Karpas-422 (cell line): ENCODE data around the gene TGOLN2. TPM values are rescaled to one million over a fixed set of nuclear protein-coding genes. Genes with fewer than 3 reads are reported as not detected.
"Not testable (repeated sequence)": the region's sequence is repeated elsewhere in the genome, so short reads cannot be mapped to it uniquely, and the experiment has no call there.

Source experiments
- DNase-seq: peaks from one replicate; pipeline ENCODE4 v3.0.0-alpha.2; 2015
- H2AFZ ChIP-seq: fragments of 200-600 bp; sonication (generic); 2 replicates; pipeline ENCODE4 v1.6.1; 2014; ENCODE audit warnings: antibody characterized with exemption, low read length, mixed read lengths
- H3K27ac ChIP-seq: fragments of 200-600 bp; sonication (generic); 2 replicates; pipeline ENCODE4 v1.5.1; 2014; ENCODE audit warnings: mild to moderate bottlenecking, low read length, moderate library complexity
- H3K27me3 ChIP-seq: fragments of 200-600 bp; sonication (generic); 2 replicates; pipeline ENCODE4 v1.6.1; 2014; ENCODE audit warnings: low read length, mixed read lengths
- H3K36me3 ChIP-seq: fragments of 200-600 bp; sonication (generic); 2 replicates; pipeline ENCODE4 v1.6.1; 2014; ENCODE audit warnings: low read length, mixed read lengths; ENCODE audit not compliant: insufficient read depth
- H3K4me1 ChIP-seq: fragments of 200-600 bp; sonication (generic); 2 replicates; pipeline ENCODE4 v1.6.1; 2014; ENCODE audit warnings: mild to moderate bottlenecking, low read length, mixed read lengths
- H3K4me2 ChIP-seq: fragments of 200-600 bp; sonication (generic); 2 replicates; pipeline ENCODE4 v1.6.1; 2014; ENCODE audit warnings: low read length, low read depth, mild to moderate bottlenecking; ENCODE audit not compliant: poor library complexity, severe bottlenecking
- H3K4me3 ChIP-seq: fragments of 200-600 bp; sonication (generic); 2 replicates; pipeline ENCODE4 v1.5.1; 2014; ENCODE audit warnings: mild to moderate bottlenecking, antibody characterized with exemption, low read length, mixed read lengths
- H3K79me2 ChIP-seq: fragments of 200-600 bp; sonication (generic); 2 replicates; pipeline ENCODE4 v1.6.1; 2014; ENCODE audit warnings: mild to moderate bottlenecking, low read length, mixed read lengths
- H3K9ac ChIP-seq: fragments of 200-600 bp; sonication (generic); 2 replicates; pipeline ENCODE4 v1.6.0; 2014; ENCODE audit warnings: low read length
- H3K9me2 ChIP-seq: fragments of 200-600 bp; sonication (generic), shearing (Covaris generic); replicated peaks from 2 replicates; pipeline ENCODE4 v1.6.0; 2014; ENCODE audit warnings: mild to moderate bottlenecking, low read length, moderate library complexity; ENCODE audit not compliant: insufficient read depth
- H3K9me3 ChIP-seq: fragments of 300-700, 200-600 bp; sonication (generic); 2 replicates; pipeline ENCODE4 v1.6.1; 2014; ENCODE audit warnings: low read length, mixed read lengths
- H4K20me1 ChIP-seq: fragments of 200-600 bp; sonication (generic); 2 replicates; pipeline ENCODE4 v1.6.1; 2014; ENCODE audit warnings: mild to moderate bottlenecking, antibody characterized with exemption, low read length, low read depth; ENCODE audit not compliant: insufficient read depth
- total RNA-seq: library from RNA; depleted of rRNA; stranded (reverse); fragments of >200 nt; shearing (Covaris generic); gene quantifications from 2 replicates; pipeline ENCODE4 v1.2.3, GENCODE V29; 2014; ENCODE audit warnings: low replicate concordance

The TGOLN2 gene
- total RNA-seq, 1 experiment from 2014 or later = 130 TPM

GRCh38 chr2:85329701-85330100 is 1.9 kb upstream of the TGOLN2 start:
- H3K9me3 ChIP-seq, H2AFZ ChIP-seq, DNase-seq, H3K9me2 ChIP-seq, H3K9ac ChIP-seq, H3K4me3 ChIP-seq, H3K27me3 ChIP-seq, H3K27ac ChIP-seq: not testable (repeated sequence)
- Histone ChIP-seq H3K4me1 (peaks cover 36% of the 10 kb centered on the region), H4K20me1 (peaks cover 25% of the 10 kb centered on the region), H3K36me3 (peaks cover 19% of the 10 kb centered on the region), H3K79me2 (peaks cover 30% of the 10 kb centered on the region), H3K4me2 (peak overlapping the region; percentile 97)

- Histone ChIP-seq H3K27me3 (no peaks in the 10 kb centered on the region), H3K79me2 (peaks cover 35% of the 10 kb centered on the region), H2AFZ (no peak overlapping the region), H3K9ac (peak overlapping the region; percentile 91), H3K27ac (no peak overlapping the region; the same call in 1 of the 2 replicates), H3K9me3 (no peaks in the 10 kb centered on the region), H3K36me3 (peaks cover 24% of the 10 kb centered on the region), H3K4me2 (peak overlapping the region; percentile 97), H3K4me3 (peak overlapping the region; percentile 87), H3K9me2 (no peaks in the 10 kb centered on the region), H3K4me1 (peaks cover 39% of the 10 kb centered on the region), H4K20me1 (peaks cover 30% of the 10 kb centered on the region)
- DNase-seq = no peak
Measured at GRCh38 chr2:85329181-85329651, 1.4 kb upstream of the TGOLN2 start.

GRCh38 chr2:85327160-85327821 is 498 bp downstream of the TGOLN2 start:
- peaks cover 44% of the 10 kb centered on the region for H4K20me1 ChIP-seq
- peak overlapping the region; percentile 97 for H3K4me2 ChIP-seq
- no peak overlapping the region for H2AFZ ChIP-seq
- H3K36me3 ChIP-seq = peaks cover 39% of the 10 kb centered on the region
- H3K9ac ChIP-seq = peak overlapping the region; percentile 91
- peaks cover 48% of the 10 kb centered on the region for H3K4me1 ChIP-seq
- H3K27ac ChIP-seq = peak overlapping the region; percentile 82
- H3K27me3 ChIP-seq = no peaks in the 10 kb centered on the region
- peaks cover 53% of the 10 kb centered on the region for H3K79me2 ChIP-seq
- peak overlapping the region; percentile 87 for H3K4me3 ChIP-seq
- peak; percentile 90 for DNase-seq
- H3K9me3 ChIP-seq = no peaks in the 10 kb centered on the region
- H3K9me2 ChIP-seq = no peaks in the 10 kb centered on the region

GRCh38 chr2:85326406-85327159 is 1.2 kb downstream of the TGOLN2 start:
- Histone ChIP-seq H3K4me3 (peak overlapping the region; percentile 87), H3K9me3 (no peaks in the 10 kb centered on the region), H3K27ac (peak overlapping the region; percentile 82), H3K9ac (peak overlapping the region; percentile 91), H3K27me3 (no peaks in the 10 kb centered on the region), H3K79me2 (peaks cover 60% of the 10 kb centered on the region), H3K4me1 (peaks cover 52% of the 10 kb centered on the region), H2AFZ (no peak overlapping the region), H3K36me3 (peaks cover 46% of the 10 kb centered on the region), H3K4me2 (peak overlapping the region; percentile 97), H3K9me2 (no peaks in the 10 kb centered on the region), H4K20me1 (peaks cover 51% of the 10 kb centered on the region)
- DNase-seq = peak; percentile 86

GRCh38 chr2:85325466-85325811 is 2.4 kb downstream of the TGOLN2 start:
- Histone ChIP-seq H3K4me1 (peaks cover 47% of the 10 kb centered on the region), H2AFZ (no peak overlapping the region), H4K20me1 (peaks cover 62% of the 10 kb centered on the region), H3K79me2 (peaks cover 72% of the 10 kb centered on the region), H3K36me3 (peaks cover 57% of the 10 kb centered on the region), H3K27ac (no peak overlapping the region), H3K4me3 (peak overlapping the region; percentile 87), H3K9me3 (no peaks in the 10 kb centered on the region), H3K9me2 (no peaks in the 10 kb centered on the region), H3K9ac (peak overlapping the region; percentile 91), H3K27me3 (no peaks in the 10 kb centered on the region), H3K4me2 (peak overlapping the region; percentile 97)
- DNase-seq = no peak

- Histone ChIP-seq H4K20me1 (peaks cover 68% of the 10 kb centered on the region), H3K9me3 (no peaks in the 10 kb centered on the region), H3K27ac (no peak overlapping the region), H3K9ac (peak overlapping the region; percentile 91), H2AFZ (no peak overlapping the region), H3K4me2 (peak overlapping the region; percentile 97), H3K79me2 (peaks cover 78% of the 10 kb centered on the region), H3K27me3 (no peaks in the 10 kb centered on the region), H3K4me3 (peak overlapping the region; percentile 87), H3K9me2 (no peaks in the 10 kb centered on the region), H3K4me1 (peaks cover 47% of the 10 kb centered on the region), H3K36me3 (peaks cover 63% of the 10 kb centered on the region)
- DNase-seq = no peak
Measured at GRCh38 chr2:85324639-85325465, 2.9 kb downstream of the TGOLN2 start.

GRCh38 chr2:85323988-85324367 is 3.8 kb downstream of the TGOLN2 start:
- peaks cover 40% of the 10 kb centered on the region for H3K4me1 ChIP-seq
- peaks cover 74% of the 10 kb centered on the region for H4K20me1 ChIP-seq
- not testable (repeated sequence) for H3K9me2 ChIP-seq, H3K27ac ChIP-seq, H3K4me3 ChIP-seq, H3K27me3 ChIP-seq, H3K4me2 ChIP-seq, H2AFZ ChIP-seq, H3K9ac ChIP-seq, DNase-seq, H3K9me3 ChIP-seq
- peaks cover 84% of the 10 kb centered on the region for H3K79me2 ChIP-seq
- peaks cover 69% of the 10 kb centered on the region for H3K36me3 ChIP-seq
